Activated CD4-positive, alpha-beta memory T cell treated with anti-CD3 and anti-CD28 coated beads, Interleukin-2, amount 10 ng/mL, durations not matched to agents 7 days and 5 days (primary cell): ENCODE measurements around the gene CACNA1C. TPM values are rescaled to one million over a fixed set of nuclear protein-coding genes. Genes with fewer than 3 reads are reported as not detected.

Source experiments
- CTCF ChIA-PET: fragments of 350-600 bp; sonication (Branson Sonifier 250); formaldehyde crosslinking; loops from one replicate; lab custom pipeline; 2021; ENCODE audit warnings: antibody characterized with exemption, inconsistent platforms; lab: Charles Lee
- POLR2A ChIA-PET: fragments of 350-600 bp; sonication (Branson Sonifier 250); formaldehyde crosslinking; loops from one replicate; lab custom pipeline; 2021; ENCODE audit warnings: antibody characterized with exemption; lab: Charles Lee
- DNase-seq: peaks from one replicate; pipeline ENCODE4 v3.0.0-alpha.2; 2020
- H3K27ac Mint-ChIP-seq: one replicate; pipeline ENCODE4 v1.8.0; 2021; ENCODE audit warnings: mild to moderate bottlenecking, mixed read lengths
- H3K27me3 Mint-ChIP-seq: one replicate; pipeline ENCODE4 v1.8.0; 2021; ENCODE audit warnings: mixed read lengths
- H3K36me3 Mint-ChIP-seq: one replicate; pipeline ENCODE4 v1.8.0; 2021; ENCODE audit warnings: low read depth, mixed read lengths
- H3K4me1 Mint-ChIP-seq: one replicate; pipeline ENCODE4 v1.8.0; 2021; ENCODE audit warnings: mixed read lengths
- H3K4me3 Mint-ChIP-seq: one replicate; pipeline ENCODE4 v1.8.0; 2021; ENCODE audit warnings: mild to moderate bottlenecking, mixed read lengths
- H3K9me3 Mint-ChIP-seq: one replicate; pipeline ENCODE4 v1.8.0; 2021; ENCODE audit warnings: mixed read lengths
- total RNA-seq, 2 experiments: library from RNA; stranded (reverse); gene quantifications; one replicate each; pipeline ENCODE4 v1.2.3, GENCODE V29; 2021

CACNA1C gene
- total RNA-seq, 2 experiments from 2014 or later: 0.30 TPM

- ChIA-PET CTCF (no interaction called here), POLR2A (no interaction called here)
- no peak for DNase-seq
- Mint-ChIP-seq H3K9me3 (no peaks in the 10 kb centered on the region), H3K27me3 (peaks cover 34% of the 10 kb centered on the region), H3K36me3 (no peaks in the 10 kb centered on the region), H3K4me3 (no peak overlapping the region), H3K27ac (no peak overlapping the region), H3K4me1 (no peaks in the 10 kb centered on the region)
These were observed 293.6 kb downstream of the CACNA1C start for GRCh38 chr12:2346416-2346815.

GRCh38 chr12:2347137-2347843 lies 294.5 kb downstream of the CACNA1C start:
- H3K4me1 Mint-ChIP-seq: no peaks in the 10 kb centered on the region
- no peak for DNase-seq
- H3K27ac Mint-ChIP-seq: no peak overlapping the region
- H3K27me3 Mint-ChIP-seq: peaks cover 37% of the 10 kb centered on the region
- no peaks in the 10 kb centered on the region for H3K36me3 Mint-ChIP-seq
- POLR2A ChIA-PET: no interaction called here
- H3K4me3 Mint-ChIP-seq: no peak overlapping the region
- CTCF ChIA-PET: interaction anchor here (1.1 kb wide), 1 partner anchor 9 kb away, joined by 3 read pairs; no protein-coding TSS in a partner anchor
- H3K9me3 Mint-ChIP-seq: no peaks in the 10 kb centered on the region

- Mint-ChIP-seq H3K36me3 (no peaks in the 10 kb centered on the region), H3K4me1 (no peaks in the 10 kb centered on the region), H3K27me3 (peaks cover 37% of the 10 kb centered on the region), H3K27ac (no peak overlapping the region), H3K9me3 (no peaks in the 10 kb centered on the region), H3K4me3 (no peak overlapping the region)
- no peak for DNase-seq
- POLR2A ChIA-PET: no interaction called here
- CTCF ChIA-PET: interaction anchor here (1.1 kb wide), 1 partner anchor 8 kb away, joined by 3 read pairs; no protein-coding TSS in a partner anchor
These were observed 295.2 kb downstream of the CACNA1C start for GRCh38 chr12:2347844-2348481.

- Mint-ChIP-seq H3K4me1 (no peaks in the 10 kb centered on the region), H3K4me3 (no peak overlapping the region), H3K27ac (no peak overlapping the region), H3K36me3 (no peaks in the 10 kb centered on the region), H3K27me3 (peaks cover 40% of the 10 kb centered on the region), H3K9me3 (no peaks in the 10 kb centered on the region)
- ChIA-PET POLR2A (no interaction called here), CTCF (no interaction called here)
- no peak for DNase-seq
These were observed 295.7 kb downstream of the CACNA1C start for GRCh38 chr12:2348482-2348852.

GRCh38 chr12:2351161-2351560 lies 298.4 kb downstream of the CACNA1C start:
- ChIA-PET POLR2A (no interaction called here), CTCF (no interaction called here)
- H3K27me3 Mint-ChIP-seq: peaks cover 33% of the 10 kb centered on the region
- no peaks in the 10 kb centered on the region for H3K9me3 Mint-ChIP-seq
- DNase-seq: no peak
- H3K36me3 Mint-ChIP-seq: no peaks in the 10 kb centered on the region
- H3K27ac Mint-ChIP-seq: no peak overlapping the region
- no peak overlapping the region for H3K4me3 Mint-ChIP-seq
- H3K4me1 Mint-ChIP-seq: no peaks in the 10 kb centered on the region

GRCh38 chr12:2352203-2352602 lies 299.4 kb downstream of the CACNA1C start:
- H3K27me3 Mint-ChIP-seq: peaks cover 27% of the 10 kb centered on the region
- POLR2A ChIA-PET: no interaction called here

GRCh38 chr12:2353281-2353680 lies 300.5 kb downstream of the CACNA1C start:
- DNase-seq: no peak
- ChIA-PET POLR2A (no interaction called here), CTCF (no interaction called here)
- Mint-ChIP-seq H3K4me3 (no peak overlapping the region), H3K27me3 (peaks cover 31% of the 10 kb centered on the region), H3K27ac (no peak overlapping the region), H3K4me1 (peaks cover 10% of the 10 kb centered on the region), H3K9me3 (no peaks in the 10 kb centered on the region), H3K36me3 (no peaks in the 10 kb centered on the region)

More at GRCh38 chr12:2352203-2352602, 299.4 kb downstream of the CACNA1C start:
- Mint-ChIP-seq H3K36me3 (no peaks in the 10 kb centered on the region), H3K4me1 (peaks cover 1% of the 10 kb centered on the region), H3K9me3 (no peaks in the 10 kb centered on the region), H3K4me3 (no peak overlapping the region), H3K27ac (no peak overlapping the region)
- CTCF ChIA-PET: no interaction called here
- DNase-seq: no peak

- Mint-ChIP-seq H3K27ac (no peak overlapping the region), H3K9me3 (no peaks in the 10 kb centered on the region), H3K4me1 (peaks cover 14% of the 10 kb centered on the region), H3K36me3 (no peaks in the 10 kb centered on the region), H3K27me3 (peaks cover 30% of the 10 kb centered on the region), H3K4me3 (no peak overlapping the region)
- CTCF ChIA-PET: no interaction called here
- DNase-seq: no peak
- POLR2A ChIA-PET: no interaction called here
These were observed 300.9 kb downstream of the CACNA1C start for GRCh38 chr12:2353691-2354090.

GRCh38 chr12:2354151-2354991 lies 301.6 kb downstream of the CACNA1C start:
- Mint-ChIP-seq H3K27ac (no peak overlapping the region), H3K27me3 (peaks cover 36% of the 10 kb centered on the region), H3K4me3 (no peak overlapping the region), H3K36me3 (no peaks in the 10 kb centered on the region), H3K9me3 (no peaks in the 10 kb centered on the region), H3K4me1 (peaks cover 19% of the 10 kb centered on the region)
- ChIA-PET CTCF (no interaction called here), POLR2A (no interaction called here)
- DNase-seq: no peak

- no peak for DNase-seq
- ChIA-PET CTCF (no interaction called here), POLR2A (no interaction called here)
- no peak overlapping the region for H3K4me3 Mint-ChIP-seq
- H3K27ac Mint-ChIP-seq: no peak overlapping the region
- no peaks in the 10 kb centered on the region for H3K36me3 Mint-ChIP-seq
- no peaks in the 10 kb centered on the region for H3K9me3 Mint-ChIP-seq
- peaks cover 20% of the 10 kb centered on the region for H3K4me1 Mint-ChIP-seq
- H3K27me3 Mint-ChIP-seq: peaks cover 39% of the 10 kb centered on the region
These were observed 302.4 kb downstream of the CACNA1C start for GRCh38 chr12:2355198-2355597.

GRCh38 chr12:2355604-2356003 lies 302.8 kb downstream of the CACNA1C start:
- H3K27ac Mint-ChIP-seq: no peak overlapping the region
- H3K27me3 Mint-ChIP-seq: peaks cover 40% of the 10 kb centered on the region
- DNase-seq: no peak
- peaks cover 20% of the 10 kb centered on the region for H3K4me1 Mint-ChIP-seq
- no peak overlapping the region for H3K4me3 Mint-ChIP-seq
- CTCF ChIA-PET: interaction anchor here (1.1 kb wide), 1 partner anchor 8 kb away, joined by 3 read pairs; no protein-coding TSS in a partner anchor
- POLR2A ChIA-PET: no interaction called here
- no peaks in the 10 kb centered on the region for H3K36me3 Mint-ChIP-seq
- no peaks in the 10 kb centered on the region for H3K9me3 Mint-ChIP-seq

- no peak for DNase-seq
- no peak overlapping the region for H3K4me3 Mint-ChIP-seq
- H3K27me3 Mint-ChIP-seq: peaks cover 40% of the 10 kb centered on the region
- CTCF ChIA-PET: interaction anchor here (1.1 kb wide), 1 partner anchor 9 kb away, joined by 3 read pairs; no protein-coding TSS in a partner anchor
- H3K9me3 Mint-ChIP-seq: no peaks in the 10 kb centered on the region
- no peaks in the 10 kb centered on the region for H3K36me3 Mint-ChIP-seq
- no peak overlapping the region for H3K27ac Mint-ChIP-seq
- POLR2A ChIA-PET: no interaction called here
- H3K4me1 Mint-ChIP-seq: peaks cover 20% of the 10 kb centered on the region
These were observed 303.9 kb downstream of the CACNA1C start for GRCh38 chr12:2356601-2357125.
